CD4-positive, alpha-beta T cell (primary cell): ENCODE data around the gene ANKRD33B. TPM values are rescaled to one million over a fixed set of nuclear protein-coding genes. Genes with fewer than 3 reads are reported as not detected.

ENCODE experiments used
- ATAC-seq: fragments of 200-7000 bp; cut with Tn5 transposase; one replicate; pipeline ENCODE4 v1.10.0; 2022; ENCODE audit warnings: mild to moderate bottlenecking; ENCODE audit not compliant: poor library complexity
- CTCF ChIA-PET: fragments of 350-600 bp; sonication (Branson Sonifier 250); formaldehyde crosslinking; loops from one replicate; lab custom pipeline; 2021; ENCODE audit warnings: antibody characterized with exemption, inconsistent platforms; lab: Charles Lee
- POLR2A ChIA-PET: fragments of 350-600 bp; sonication (Branson Sonifier 250); formaldehyde crosslinking; loops from one replicate; lab custom pipeline; 2021; ENCODE audit warnings: antibody characterized with exemption, inconsistent platforms; lab: Charles Lee
- DNase-seq, 14 experiments: peaks; one replicate each; pipeline ENCODE4 v3.0.0-alpha.2; 2013 to 2020; ENCODE audit warnings: mixed read lengths in 2 of 14
- H3K27ac ChIP-seq, 2 donors: one replicate each; pipeline versions ENCODE4 v1.5.1 to v1.7.0; 2013; ENCODE audit warnings: low read length in 2 of 2, low read depth in 1 of 2, mild to moderate bottlenecking in 1 of 2
- H3K27me3 ChIP-seq, 2 experiments: 1 replicate in 1 of 2; 2 replicates in 1 of 2; pipeline versions ENCODE4 v1.6.1 to v1.7.0; 2013; ENCODE audit warnings: low read length in 2 of 2, control low read depth in 1 of 2, mild to moderate bottlenecking in 1 of 2, moderate library complexity in 1 of 2; ENCODE audit not compliant: insufficient read depth in 2 of 2, control insufficient read depth in 1 of 2
- H3K36me3 ChIP-seq: one replicate; pipeline ENCODE4 v1.6.1; 2013; ENCODE audit warnings: low read length, control low read depth; ENCODE audit not compliant: insufficient read depth
- H3K4me1 ChIP-seq: one replicate; pipeline ENCODE4 v1.6.1; 2013; ENCODE audit warnings: low read length, control low read depth; ENCODE audit not compliant: insufficient read depth
- H3K4me3 ChIP-seq: one replicate; pipeline ENCODE4 v1.5.1; 2013; ENCODE audit warnings: mild to moderate bottlenecking, low read length, moderate library complexity
- H3K9me3 ChIP-seq, 2 experiments: 1 replicate in 1 of 2; 2 replicates in 1 of 2; pipeline versions ENCODE4 v1.6.1 to v1.7.0; 2013; ENCODE audit warnings: low read length in 2 of 2, mild to moderate bottlenecking in 2 of 2, control low read depth in 1 of 2, moderate library complexity in 1 of 2; ENCODE audit not compliant: control insufficient read depth in 1 of 2, insufficient read depth in 1 of 2
- H3K27ac Mint-ChIP-seq: one replicate; pipeline ENCODE4 v1.8.0; 2020; ENCODE audit warnings: mixed read lengths
- H3K27me3 Mint-ChIP-seq: one replicate; pipeline ENCODE4 v1.8.0; 2021; ENCODE audit warnings: mixed read lengths
- H3K36me3 Mint-ChIP-seq: one replicate; pipeline ENCODE4 v1.8.0; 2021; ENCODE audit warnings: low read depth, mixed read lengths
- H3K4me1 Mint-ChIP-seq: one replicate; pipeline ENCODE4 v1.8.0; 2021; ENCODE audit warnings: low read depth, mixed read lengths
- H3K4me3 Mint-ChIP-seq: one replicate; pipeline ENCODE4 v1.8.0; 2020; ENCODE audit warnings: mild to moderate bottlenecking, mixed read lengths
- H3K9me3 Mint-ChIP-seq: one replicate; pipeline ENCODE4 v1.8.0; 2020; ENCODE audit warnings: mixed read lengths
- intact Hi-C, 2 experiments: fragments of 100-400 bp; cut with DNase I in 1 of 2; cut with micrococcal nuclease in 1 of 2; formaldehyde crosslinking; loops; one replicate each; pipeline versions ENCODE4 v1.15.1 to v1.9.0; 2023 to 2025; cut with DNase I, micrococcal nuclease
- total RNA-seq, 174 experiments: library from RNA in 2 of 174; stranded (reverse) in 2 of 174; gene quantifications; one replicate each; pipeline ENCODE4 v1.2.3 and lab custom pipeline; 2021 to 2026
- TF ChIP-seq, protein P1 (sequence below): fragments of 200-600 bp; IDR thresholded peaks from one replicate; pipeline ENCODE4 v1.8.0; 2022; ENCODE audit warnings: antibody characterized with exemption, mild to moderate bottlenecking

The ANKRD33B gene
- total RNA-seq, 2 experiments from 2014 or later: 0.99 to 1.3 TPM

GRCh38 chr5:10583663-10584572 is 20.0 kb downstream of the ANKRD33B start:
- ATAC-seq (no peak), DNase-seq (no peak)
- ChIA-PET POLR2A (no interaction called here), CTCF (no interaction called here)
- Histone ChIP-seq H3K27ac (no peak overlapping the region), H3K4me3 (no peak overlapping the region), H3K36me3 (no peaks in the 10 kb centered on the region), H3K27me3 (peaks cover 0 to 6% of the 10 kb centered on the region in 2 experiments), H3K9me3 (peaks cover 0 to under 1% of the 10 kb centered on the region in 2 experiments), H3K4me1 (peaks cover 10% of the 10 kb centered on the region)
- no peak overlapping the region for H3K4me3 Mint-ChIP-seq
- no peaks in the 10 kb centered on the region for H3K9me3 Mint-ChIP-seq
- peaks cover 12% of the 10 kb centered on the region for H3K4me1 Mint-ChIP-seq
- TF ChIP-seq, protein P1, sequence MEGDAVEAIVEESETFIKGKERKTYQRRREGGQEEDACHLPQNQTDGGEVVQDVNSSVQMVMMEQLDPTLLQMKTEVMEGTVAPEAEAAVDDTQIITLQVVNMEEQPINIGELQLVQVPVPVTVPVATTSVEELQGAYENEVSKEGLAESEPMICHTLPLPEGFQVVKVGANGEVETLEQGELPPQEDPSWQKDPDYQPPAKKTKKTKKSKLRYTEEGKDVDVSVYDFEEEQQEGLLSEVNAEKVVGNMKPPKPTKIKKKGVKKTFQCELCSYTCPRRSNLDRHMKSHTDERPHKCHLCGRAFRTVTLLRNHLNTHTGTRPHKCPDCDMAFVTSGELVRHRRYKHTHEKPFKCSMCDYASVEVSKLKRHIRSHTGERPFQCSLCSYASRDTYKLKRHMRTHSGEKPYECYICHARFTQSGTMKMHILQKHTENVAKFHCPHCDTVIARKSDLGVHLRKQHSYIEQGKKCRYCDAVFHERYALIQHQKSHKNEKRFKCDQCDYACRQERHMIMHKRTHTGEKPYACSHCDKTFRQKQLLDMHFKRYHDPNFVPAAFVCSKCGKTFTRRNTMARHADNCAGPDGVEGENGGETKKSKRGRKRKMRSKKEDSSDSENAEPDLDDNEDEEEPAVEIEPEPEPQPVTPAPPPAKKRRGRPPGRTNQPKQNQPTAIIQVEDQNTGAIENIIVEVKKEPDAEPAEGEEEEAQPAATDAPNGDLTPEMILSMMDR: no peak
- H3K36me3 Mint-ChIP-seq: no peaks in the 10 kb centered on the region
- intact Hi-C loops: no loop called here
- no peak overlapping the region for H3K27ac Mint-ChIP-seq
- peaks cover 8% of the 10 kb centered on the region for H3K27me3 Mint-ChIP-seq

DNA sequence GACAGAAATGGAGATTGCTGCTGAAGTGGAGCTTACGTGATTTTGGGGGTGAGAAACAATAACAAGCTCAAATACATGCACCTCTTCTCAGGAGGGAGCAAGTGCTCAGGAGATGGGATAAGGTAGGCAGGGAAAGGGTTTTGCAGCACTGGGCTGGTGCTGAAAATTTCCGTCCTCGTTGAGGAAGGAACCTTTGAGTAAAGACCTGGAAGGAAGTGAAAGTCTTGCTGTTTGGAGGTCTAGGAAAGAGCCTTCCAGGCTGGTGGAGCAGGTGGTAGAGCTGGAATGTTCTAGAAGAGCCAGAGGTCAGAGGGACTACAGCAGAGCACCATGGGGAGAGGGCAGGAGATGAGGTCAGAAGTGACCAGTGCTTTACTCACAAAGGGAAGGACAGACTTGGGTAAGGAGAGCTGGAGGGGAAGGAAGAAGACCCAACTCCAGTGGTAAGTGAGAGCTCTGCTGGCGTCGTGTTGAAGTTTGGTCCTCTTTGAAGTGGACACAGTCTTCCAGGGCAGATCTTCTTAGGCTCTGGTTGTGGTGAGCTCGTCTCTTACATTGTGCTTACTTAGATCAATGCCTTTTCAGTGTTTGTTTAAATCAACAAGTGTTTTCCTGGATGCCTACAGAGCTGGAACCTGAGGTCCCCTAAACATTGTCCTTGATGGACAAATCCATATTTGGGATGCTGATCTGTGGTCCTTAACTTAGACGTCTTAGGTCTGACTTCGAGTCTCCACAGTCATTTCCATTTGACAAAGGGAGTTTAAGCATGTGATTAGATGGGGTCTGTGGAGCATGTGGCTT is 21.0 kb downstream of the ANKRD33B start:
- Histone ChIP-seq H3K9me3 (peaks cover 0 to 4% of the 10 kb centered on the region in 2 experiments), H3K4me3 (no peak overlapping the region), H3K27ac (no peak overlapping the region), H3K27me3 (peaks cover 0 to 6% of the 10 kb centered on the region in 2 experiments), H3K36me3 (no peaks in the 10 kb centered on the region), H3K4me1 (peaks cover 8% of the 10 kb centered on the region)
- Mint-ChIP-seq H3K27ac (no peak overlapping the region), H3K9me3 (no peaks in the 10 kb centered on the region), H3K27me3 (peaks cover 8% of the 10 kb centered on the region), H3K36me3 (no peaks in the 10 kb centered on the region), H3K4me1 (peaks cover 2% of the 10 kb centered on the region), H3K4me3 (no peak overlapping the region)
- ChIA-PET POLR2A (interaction anchor here (0.6 kb wide), 1 partner anchor 8 kb away, joined by 3 read pairs; no protein-coding TSS in a partner anchor), CTCF (no interaction called here)
- intact Hi-C loops: no loop called here
- no peak for ATAC-seq
- DNase-seq: no peak
- TF ChIP-seq, protein P1: no peak

- H3K9me3 ChIP-seq: peaks cover 0 to 4% of the 10 kb centered on the region in 2 experiments
- POLR2A ChIA-PET: interaction anchor here (0.6 kb wide), 1 partner anchor 8 kb away, joined by 3 read pairs; no protein-coding TSS in a partner anchor
- intact Hi-C loops: no loop called here
- peaks cover 5% of the 10 kb centered on the region for H3K4me1 ChIP-seq
- no peak overlapping the region for H3K27ac ChIP-seq
- H3K4me1 Mint-ChIP-seq: no peaks in the 10 kb centered on the region
- H3K36me3 Mint-ChIP-seq: no peaks in the 10 kb centered on the region
- no peak overlapping the region for H3K4me3 Mint-ChIP-seq
- H3K36me3 ChIP-seq: no peaks in the 10 kb centered on the region
- DNase-seq (no peak), ATAC-seq (no peak)
- H3K27me3 Mint-ChIP-seq: peaks cover 8% of the 10 kb centered on the region
- CTCF ChIA-PET: no interaction called here
- no peak overlapping the region for H3K27ac Mint-ChIP-seq
- no peak overlapping the region for H3K4me3 ChIP-seq
- no peaks in the 10 kb centered on the region for H3K9me3 Mint-ChIP-seq
- TF ChIP-seq, protein P1: no peak
- peaks cover 0 to 6% of the 10 kb centered on the region in 2 experiments for H3K27me3 ChIP-seq
Measured at GRCh38 chr5:10585518-10585915, 21.6 kb downstream of the ANKRD33B start.
